GM20000 (cell line): ENCODE results near the gene TMEM154.

Source experiments
- DNase-seq: peaks from one replicate; pipeline ENCODE4 v3.0.0; 2012; ENCODE audit warnings: low spot score
- TF ChIP-seq, protein P1 (sequence below): IDR thresholded peaks from 2 replicates; pipeline ENCODE4 v1.5.1; 2012; ENCODE audit warnings: mild to moderate bottlenecking, control low read depth; ENCODE audit errors: extremely low read depth, missing control alignments

Gene TMEM154

GRCh38 chr4:152684587-152684986 is 4.8 kb upstream of the TMEM154 start:
- TF ChIP-seq, protein P1, sequence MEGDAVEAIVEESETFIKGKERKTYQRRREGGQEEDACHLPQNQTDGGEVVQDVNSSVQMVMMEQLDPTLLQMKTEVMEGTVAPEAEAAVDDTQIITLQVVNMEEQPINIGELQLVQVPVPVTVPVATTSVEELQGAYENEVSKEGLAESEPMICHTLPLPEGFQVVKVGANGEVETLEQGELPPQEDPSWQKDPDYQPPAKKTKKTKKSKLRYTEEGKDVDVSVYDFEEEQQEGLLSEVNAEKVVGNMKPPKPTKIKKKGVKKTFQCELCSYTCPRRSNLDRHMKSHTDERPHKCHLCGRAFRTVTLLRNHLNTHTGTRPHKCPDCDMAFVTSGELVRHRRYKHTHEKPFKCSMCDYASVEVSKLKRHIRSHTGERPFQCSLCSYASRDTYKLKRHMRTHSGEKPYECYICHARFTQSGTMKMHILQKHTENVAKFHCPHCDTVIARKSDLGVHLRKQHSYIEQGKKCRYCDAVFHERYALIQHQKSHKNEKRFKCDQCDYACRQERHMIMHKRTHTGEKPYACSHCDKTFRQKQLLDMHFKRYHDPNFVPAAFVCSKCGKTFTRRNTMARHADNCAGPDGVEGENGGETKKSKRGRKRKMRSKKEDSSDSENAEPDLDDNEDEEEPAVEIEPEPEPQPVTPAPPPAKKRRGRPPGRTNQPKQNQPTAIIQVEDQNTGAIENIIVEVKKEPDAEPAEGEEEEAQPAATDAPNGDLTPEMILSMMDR, result no peak
- DNase-seq, result no peak

DNA sequence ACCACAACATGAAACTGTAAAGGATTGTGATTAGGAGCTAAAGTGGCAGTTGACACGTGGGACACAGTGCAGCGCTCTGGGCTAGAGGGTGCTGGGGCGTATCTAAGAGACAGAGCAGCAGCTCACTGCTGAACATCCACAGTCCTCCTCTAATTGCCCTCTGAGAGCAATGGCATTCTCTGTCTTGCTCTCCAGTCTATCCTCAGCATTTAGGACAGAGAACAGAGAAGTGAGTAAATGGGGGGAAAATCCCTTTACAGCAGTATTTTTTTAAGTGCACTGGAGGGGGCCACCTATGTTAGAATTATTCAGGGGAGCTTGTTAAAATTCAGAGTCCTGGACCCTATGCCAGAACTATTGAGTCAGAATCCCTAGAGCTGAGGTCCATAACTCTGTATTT is 4.2 kb upstream of the TMEM154 start:
- TF ChIP-seq, protein P1, result no peak
- DNase-seq, result peak; percentile 37

- DNase-seq, result no peak
- TF ChIP-seq, protein P1, result no peak
Observed at GRCh38 chr4:152682143-152682941, 2.5 kb upstream of the TMEM154 start.

DNA sequence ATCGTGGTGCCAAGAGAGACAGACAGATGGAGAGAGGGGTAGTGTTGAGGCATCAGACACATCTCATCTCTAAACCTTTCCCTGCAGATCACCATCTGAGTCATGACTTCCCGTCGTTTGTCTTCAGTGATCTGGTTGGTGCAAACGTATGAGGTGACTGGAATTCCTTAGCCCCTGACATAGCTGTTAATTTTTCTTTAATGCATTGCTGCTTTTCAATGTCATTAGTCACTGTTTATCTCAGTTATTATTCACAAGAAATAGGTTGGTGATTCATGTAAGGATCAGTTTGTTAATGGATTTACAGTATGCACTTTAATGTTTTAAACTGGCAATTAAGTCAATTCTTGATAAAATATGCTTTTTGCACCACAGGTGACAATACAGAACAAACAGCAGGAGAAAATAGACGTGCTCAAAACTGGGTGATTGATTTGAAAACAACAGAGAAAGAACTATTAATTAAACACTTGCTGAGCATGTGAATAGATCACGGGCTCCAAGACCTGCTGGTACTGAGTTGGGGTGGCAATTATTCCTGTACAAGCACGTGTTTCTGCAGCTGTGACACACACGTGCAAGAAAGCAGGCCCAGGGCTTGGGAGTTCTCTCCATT is 1.3 kb upstream of the TMEM154 start:
- TF ChIP-seq, protein P1, result no peak
- no peak for DNase-seq

GRCh38 chr4:152678841-152679240 is 956 bp downstream of the TMEM154 start:
- TF ChIP-seq, protein P1, result no peak
- no peak for DNase-seq

- no peak for DNase-seq
- TF ChIP-seq, protein P1, result no peak
Observed at GRCh38 chr4:152677117-152677516, 2.7 kb downstream of the TMEM154 start.

GRCh38 chr4:152676052-152676854 is 3.5 kb downstream of the TMEM154 start:
- TF ChIP-seq, protein P1, result no peak
- DNase-seq, result no peak
